ENCODE results near the gene ZMYND10.
A peak's percentile ranks its signal among the peaks of the same experiment; 100 is the strongest.

The ZMYND10 gene

DNA sequence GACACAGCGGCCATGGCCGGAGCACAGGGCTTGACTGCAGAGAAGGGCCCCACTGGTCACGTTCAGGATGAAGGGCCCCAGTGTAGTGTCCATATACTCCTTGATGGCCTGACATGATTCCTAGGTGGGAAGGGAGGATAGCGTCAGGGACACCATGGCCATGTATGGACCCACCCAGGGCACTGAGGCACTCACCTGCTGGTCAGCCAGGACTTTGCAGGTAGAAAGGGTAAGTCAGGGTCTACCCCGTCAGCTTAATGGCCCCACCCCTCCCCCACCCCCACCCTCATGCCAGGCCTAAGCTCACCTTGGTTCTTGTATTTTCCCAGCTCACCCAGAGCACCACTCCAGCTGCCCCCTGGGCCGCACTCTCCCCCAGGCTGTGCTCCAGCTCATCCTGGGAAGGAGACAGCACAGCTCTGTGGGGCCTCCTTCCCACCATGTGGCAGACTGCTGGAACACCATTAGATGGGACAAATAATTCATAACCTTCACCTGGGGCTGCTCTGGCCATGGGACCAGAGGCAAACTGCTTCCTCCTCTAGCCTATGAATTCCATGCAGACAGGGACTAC lies 44.8 kb downstream of the ZMYND10 start:
- DNase-seq = no peak

DNA sequence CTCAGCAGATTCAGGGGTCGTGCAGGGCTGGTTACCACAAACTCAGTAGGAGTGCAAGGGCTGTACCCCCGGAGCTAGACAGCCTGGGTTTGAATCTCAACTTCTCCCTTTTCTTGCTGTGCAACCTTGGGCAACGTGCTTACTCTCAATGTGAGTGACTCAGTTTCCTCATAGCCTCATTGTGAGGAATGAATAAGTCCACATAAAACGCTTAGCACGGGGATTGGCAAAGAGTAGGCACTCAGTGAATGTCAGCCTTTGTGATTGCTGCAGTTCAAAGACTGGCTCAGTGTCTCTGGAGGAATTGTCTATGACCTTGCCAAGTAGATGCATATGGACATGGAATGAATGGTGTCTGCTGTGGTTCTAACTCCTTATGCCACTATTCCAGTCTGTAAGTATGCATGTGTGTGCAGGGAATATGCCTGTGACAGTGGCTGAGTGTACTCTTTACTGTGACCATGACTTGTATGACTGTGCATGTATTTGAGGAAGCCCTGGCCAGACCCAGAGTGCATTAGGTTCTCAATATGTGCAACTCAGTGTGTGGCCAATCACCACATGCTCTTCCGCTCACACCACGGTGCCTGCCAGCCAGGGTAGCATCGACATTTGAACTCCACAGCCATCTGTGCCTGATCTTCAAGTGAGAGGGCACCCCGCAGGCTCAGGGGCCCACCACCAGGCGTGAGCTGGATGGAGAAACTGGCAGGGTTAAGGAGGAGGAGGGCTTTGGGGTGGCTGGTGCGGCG lies 45.4 kb downstream of the ZMYND10 start:
- peak; percentile 36 for DNase-seq

DNA sequence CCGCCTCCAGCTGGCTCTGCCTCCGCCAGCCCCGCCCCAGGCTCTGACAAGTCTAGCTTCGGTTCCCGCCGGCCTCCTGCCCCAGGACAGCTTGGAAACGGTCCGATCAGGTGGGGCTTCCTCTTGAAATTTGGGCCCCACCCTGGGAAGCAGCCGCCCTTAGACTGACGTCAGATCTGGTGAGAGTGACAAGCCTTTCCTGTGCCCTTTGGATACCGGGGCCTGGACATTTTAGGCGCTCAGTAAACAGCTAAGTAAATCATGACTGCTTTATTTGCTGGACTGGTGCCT lies 45.9 kb downstream of the ZMYND10 start:
- DNase-seq = no peak

DNA sequence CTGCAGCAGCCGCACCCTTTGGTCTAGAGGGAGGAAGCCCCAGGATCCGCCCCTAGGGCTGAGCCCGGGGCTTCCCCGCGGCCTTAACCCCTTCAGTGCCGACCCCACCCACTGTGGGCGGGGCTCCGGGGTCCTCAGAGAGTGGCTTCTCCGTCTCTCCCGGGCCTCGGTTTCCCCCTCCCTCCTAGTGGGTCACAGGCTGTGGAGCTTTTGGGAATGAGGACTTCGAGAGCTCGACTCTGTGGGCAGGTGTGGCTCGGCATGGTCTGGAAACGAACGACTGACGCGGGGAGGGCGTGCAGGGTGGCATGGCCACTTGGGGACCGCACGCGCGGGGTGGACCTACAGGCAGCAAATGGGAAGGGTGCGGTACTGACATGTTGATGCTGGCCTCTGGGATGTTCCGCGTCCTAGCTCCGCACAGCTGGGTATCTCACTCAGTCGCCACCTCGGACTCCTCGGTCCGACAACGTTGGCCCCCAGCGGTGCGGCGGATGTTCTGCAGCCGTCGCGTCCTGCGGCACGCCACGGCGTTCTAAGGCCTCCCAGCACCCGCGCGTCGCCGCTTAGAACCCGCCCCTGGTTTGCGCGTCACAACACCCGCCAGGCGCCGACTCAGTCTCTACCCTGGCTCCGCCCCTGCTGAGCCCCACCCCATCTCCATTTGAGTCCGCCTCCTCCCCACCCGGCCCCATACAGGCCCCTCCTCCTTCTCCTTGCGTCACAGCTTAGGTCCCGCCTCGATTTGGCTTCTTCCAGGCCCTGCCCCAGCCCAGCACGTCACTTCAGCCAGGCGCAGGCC lies 46.5 kb downstream of the ZMYND10 start, which contains the start of the genes HYAL3 and NAA80:
Gene HYAL3, minus strand, starts transcription at position 570 of the 802 bp plus-strand sequence. CDS start 3,803 bp downstream, outside the sequence.
Gene NAA80, minus strand, starts transcription at position 570 of the 802 bp plus-strand sequence. CDS start 1,942 bp downstream, outside the sequence.
- peak; percentile 100 for DNase-seq

DNA sequence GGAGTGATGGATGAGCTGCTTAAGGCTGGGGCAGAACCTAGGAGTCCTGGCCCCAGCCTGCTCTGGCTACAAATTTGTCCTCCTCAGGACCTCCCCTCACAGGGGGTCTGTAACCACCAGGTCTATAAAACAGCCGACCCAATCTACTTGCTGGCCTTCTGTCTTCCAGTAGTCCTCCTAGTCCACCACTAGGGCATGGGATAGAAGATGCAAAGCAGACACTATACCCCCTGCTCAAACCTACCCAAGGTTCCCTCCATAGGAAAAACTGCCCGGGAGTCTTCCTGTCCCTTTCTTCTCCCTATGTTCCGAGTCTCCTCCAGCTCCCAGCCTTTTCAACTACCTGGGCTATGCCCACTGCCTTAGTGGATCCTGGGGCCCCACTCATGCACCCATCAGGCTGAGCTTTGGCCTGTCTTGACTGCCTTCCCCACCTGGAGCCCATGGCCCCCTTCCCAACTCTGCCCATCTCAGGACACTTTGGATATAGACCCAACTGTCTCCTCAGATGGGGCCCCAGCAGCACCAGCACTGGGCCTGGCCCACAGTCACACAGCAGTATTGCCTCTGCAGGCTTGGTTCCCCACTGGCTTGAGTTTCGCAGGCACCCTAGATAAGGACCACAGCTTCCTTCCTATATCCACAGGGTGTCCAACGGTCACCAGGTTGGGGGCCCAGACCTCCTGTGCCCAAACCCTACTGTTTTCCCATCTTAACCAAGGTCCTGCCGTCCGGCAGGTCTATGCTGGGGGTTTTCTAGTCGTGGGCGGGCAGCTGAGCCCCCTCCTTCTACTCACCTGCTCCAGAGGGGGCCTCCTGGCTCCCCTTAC lies 47.4 kb downstream of the ZMYND10 start:
- DNase-seq = no peak

DNA sequence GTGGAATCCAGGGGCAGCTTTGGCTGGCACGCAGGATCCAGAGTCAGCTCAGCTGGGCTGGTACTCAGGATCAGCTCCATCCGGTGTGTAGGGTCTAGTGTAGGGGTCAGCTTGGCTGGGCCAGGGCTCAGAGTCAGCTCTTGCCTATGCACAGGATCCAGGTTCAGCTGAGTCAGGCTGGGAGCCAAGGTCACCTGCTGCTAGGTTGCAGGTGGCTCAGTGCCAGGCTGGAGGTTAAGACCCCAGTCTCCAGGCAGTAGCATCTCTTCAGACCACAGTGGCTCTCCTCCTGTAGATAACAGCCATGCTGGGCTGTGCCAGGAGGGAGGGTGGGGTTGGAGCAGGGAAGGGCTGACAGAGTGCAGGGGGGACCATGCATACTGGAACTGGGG lies 48.2 kb downstream of the ZMYND10 start:
- DNase-seq = no peak

DNA sequence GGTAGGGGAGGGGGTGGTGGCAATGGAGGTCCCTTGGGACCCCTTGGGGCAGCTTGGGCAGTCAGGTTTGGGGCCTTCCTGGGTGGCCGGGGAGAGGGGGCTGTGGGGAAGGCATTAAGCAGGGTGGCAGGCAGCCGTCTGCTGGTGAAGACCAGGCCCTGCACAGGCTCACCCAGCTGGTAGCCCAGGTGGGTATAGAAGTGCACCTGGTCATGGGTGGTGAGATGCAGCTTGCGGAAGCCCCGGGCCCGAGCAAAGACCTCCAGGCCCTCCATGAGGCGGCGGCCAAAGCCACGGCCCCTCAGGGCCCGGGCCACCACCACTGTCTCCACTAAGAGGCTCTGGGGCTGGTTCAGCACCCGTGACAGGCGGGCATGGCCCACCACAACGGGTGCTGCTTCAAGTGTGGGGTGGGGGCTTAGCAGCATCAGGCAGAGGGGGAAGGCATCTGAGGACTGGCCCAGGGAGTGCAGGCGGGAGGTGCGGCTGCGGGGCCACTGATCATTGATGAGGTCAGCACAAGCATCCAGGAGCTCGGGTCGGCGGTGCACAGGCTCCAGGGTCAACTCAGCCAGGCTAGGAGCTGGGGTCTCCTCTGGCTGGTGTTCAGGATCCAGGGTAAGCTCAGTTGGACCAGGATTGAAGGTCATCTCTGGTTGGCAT lies 48.7 kb downstream of the ZMYND10 start:
- no peak for DNase-seq

DNA sequence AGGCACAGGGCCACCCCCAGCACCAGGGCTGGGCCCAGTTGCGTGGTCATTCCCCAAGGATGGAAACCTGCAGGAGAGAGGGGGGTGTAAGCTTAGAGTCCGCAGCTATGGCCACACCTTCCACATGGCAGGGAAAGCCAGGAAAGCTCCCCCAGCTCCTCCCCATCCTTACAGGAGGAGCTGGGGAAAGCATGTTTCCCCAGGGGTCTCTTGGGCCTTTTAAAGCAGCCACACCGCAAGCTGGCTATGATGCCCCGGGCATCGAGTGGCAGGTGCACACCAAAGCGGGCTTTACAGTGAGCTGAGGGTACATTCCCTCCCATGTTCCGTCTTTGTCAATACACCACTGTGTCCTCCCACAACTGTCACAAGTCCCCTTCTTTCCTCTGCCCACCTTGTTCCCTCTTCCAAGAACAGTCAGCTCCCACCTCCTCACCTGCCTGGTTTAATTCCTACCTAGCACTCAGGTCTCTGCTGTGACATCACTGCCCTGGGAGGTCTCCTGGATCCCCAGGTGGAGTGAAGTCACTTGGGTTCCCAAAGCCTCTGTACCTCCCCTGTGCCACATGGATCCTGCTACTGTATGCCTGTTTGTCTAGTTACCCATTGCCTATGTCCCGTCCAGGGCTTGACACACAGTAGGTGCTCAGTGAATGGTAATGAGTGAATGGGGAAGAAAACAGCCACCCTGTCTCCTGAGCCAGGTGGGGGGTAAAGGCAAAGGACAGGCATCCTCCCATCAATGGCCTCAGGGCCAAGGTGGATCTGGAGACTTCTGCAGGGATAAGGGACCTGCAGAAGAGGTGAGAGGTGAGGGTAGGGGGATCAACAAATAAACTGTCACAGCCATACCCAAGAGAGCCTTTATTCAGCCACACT lies 49.7 kb downstream of the ZMYND10 start:
- DNase-seq = no peak

DNA sequence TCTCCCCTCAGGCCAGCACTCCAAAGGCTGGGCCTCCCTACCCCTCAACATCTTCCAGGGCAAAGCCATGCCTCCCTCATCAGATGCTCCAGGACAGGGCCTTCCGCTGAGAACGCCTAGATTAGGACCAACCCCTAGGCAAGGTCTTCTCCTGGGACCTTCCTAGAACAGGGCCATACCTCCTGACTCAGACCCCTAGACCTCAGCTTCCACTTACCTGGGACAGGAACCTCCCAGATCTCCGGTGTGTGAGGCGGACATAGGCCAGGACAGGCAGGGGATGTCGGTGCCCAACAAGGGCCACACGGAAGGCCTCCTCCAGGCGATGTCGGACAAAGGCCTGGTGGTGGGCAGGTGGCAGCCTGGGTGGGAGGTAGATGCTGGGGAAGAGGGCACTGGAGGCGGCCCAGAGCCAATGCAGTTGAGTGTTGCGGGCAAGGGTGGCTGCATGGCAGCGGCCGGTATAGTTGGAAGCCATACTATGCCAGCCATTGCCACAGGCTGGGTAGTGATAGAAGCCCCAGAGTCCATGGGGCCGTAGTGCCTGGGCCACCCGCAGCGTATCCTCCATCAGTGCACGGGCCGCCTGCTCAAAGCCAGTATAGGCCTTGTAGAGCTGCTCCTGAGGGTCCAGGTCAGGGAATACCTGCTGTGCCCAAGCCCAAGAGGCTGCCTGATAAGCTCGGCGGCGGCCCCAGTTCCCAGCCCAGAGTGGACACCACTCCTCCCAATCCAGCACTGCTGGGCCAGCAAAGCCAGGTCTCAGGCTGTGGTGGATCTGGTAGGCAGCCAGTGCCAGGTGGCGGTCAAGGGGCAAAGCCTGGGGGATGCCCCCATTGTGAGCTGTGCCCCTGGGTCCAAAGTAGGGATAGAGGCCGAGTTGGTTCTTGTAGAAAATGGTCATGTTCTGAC lies 50.8 kb downstream of the ZMYND10 start:
- DNase-seq = no peak

DNA sequence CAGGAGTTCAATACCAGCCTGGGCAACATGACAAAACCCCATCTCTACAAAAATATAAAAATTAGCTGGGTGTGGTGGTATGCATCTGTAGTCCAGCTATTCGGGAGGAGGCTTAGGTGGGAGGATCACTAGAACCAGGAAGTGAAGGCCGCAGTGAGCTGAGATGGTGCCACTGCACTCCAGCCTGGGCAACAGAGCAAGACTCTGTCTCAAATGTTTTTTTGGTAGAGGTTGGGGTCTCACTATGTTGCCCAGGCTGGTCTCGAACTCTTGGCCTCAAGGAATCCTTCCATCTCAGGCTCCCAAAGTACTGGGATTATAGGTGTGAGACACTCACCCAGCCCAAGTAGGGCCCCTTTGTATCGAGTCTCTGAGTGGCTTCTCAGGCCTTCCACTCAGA lies 51.4 kb downstream of the ZMYND10 start:
- DNase-seq = no peak

DNA sequence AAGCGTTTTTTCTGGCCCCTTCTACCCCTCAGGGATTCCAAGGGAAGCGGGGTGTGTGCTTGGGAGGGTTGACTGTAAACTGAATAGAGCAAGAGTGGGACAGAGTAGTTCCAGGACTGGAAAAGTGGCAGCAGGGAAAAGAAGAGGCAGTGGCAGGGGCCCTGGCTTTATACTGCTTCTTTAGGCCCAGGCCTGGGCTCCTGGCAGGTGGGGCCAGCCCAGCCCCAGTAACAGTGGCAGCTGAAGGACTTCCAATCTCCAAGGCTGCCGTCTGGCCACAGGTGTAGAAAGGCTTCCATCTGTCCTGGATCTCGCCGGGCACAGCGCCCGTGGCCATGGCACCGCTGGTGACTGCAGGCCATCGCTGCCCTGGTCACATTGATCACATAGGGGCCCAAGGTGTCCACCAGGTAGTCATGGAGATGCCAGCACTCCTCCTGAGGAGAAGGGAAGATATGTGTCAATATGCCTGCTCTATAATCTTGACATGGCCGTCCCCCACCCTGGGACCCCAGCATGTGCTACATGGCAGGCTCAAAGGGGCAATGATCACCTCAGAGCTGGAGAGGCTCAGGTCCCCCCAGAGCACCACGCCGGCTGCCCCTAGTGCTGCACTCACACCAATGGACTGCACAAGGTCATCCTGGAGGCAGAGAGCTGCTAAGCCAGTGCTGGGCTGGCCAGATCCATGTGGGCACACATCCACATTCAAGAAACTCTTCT lies 52.3 kb downstream of the ZMYND10 start:
- DNase-seq = no peak

DNA sequence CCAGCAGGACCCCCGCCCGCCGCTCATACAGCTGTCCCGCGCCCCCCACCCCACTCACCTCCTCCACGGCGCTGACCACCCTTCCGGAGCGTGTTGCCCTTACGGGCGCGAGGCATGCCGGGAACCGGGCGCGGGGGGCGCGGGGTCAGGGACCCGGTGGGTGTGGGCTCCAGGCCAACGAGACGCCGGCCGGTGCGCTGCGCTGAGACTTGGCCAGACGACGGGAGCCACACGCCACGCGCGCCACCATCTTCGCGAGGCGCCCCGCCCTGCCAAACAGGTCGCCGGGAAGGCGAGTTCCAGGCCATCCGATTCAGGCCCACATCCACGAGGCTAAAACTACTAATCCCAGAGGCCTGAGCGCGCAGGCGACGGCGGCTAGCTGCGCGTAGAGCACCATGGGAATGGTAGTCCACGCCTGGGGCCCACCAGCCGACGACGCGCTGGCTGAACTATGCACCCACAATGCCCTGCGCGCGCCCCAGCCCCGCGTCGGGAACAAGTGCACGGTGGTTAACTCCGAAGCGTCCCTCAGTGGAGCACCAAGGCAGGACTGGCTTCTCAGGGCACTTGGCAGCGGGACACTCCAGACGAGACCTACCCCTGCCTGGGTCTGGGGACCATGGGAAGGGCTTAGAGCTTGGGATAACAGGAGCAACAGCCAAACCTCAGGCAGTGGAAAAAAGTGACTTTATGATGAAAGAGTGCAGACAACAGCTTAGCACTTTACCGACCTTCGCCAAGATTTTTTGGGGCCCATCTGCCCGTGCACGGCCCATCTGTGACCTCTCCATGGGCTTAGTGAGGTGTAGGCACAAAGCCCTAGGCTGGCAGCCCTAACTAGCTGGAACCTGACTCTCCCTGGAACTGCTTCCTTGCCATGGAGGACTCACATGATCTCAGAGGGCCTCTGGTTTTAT lies 53.1 kb downstream of the ZMYND10 start, which contains the start of gene IFRD2:
Gene IFRD2, minus strand, starts transcription at position 271 of the 920 bp plus-strand sequence. Its CDS starts 155 bp downstream, at position 116.
- DNase-seq = peak; percentile 99
